Measurements from ENCODE around the gene APOA5.
"Not testable (repeated sequence)": the region's sequence is repeated elsewhere in the genome, so short reads cannot be mapped to it uniquely, and the experiment has no call there.

Gene APOA5, protein sequence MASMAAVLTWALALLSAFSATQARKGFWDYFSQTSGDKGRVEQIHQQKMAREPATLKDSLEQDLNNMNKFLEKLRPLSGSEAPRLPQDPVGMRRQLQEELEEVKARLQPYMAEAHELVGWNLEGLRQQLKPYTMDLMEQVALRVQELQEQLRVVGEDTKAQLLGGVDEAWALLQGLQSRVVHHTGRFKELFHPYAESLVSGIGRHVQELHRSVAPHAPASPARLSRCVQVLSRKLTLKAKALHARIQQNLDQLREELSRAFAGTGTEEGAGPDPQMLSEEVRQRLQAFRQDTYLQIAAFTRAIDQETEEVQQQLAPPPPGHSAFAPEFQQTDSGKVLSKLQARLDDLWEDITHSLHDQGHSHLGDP

DNA sequence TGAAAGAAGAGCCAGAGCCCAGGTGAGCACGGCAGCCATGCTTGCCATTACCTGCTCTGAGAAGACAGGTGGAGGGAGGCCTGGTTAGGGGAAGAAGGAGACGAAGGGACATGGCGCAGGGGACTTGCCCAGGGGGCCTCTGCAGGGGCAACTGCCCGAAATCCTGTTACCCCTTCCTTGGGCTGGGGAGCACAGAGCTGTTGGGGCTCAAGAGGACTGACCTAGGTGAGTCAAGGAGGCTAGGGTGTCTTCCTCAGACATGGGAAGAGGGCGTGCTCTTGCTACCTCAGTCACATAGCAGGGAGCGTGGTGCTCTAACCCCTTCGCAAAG is at the start of gene APOA5:
Gene APOA5 (minus strand): TSS at position 67 of the 331 bp plus-strand sequence. CDS start 19 bp downstream, at position 48.
- no peak for DNase-seq

DNA sequence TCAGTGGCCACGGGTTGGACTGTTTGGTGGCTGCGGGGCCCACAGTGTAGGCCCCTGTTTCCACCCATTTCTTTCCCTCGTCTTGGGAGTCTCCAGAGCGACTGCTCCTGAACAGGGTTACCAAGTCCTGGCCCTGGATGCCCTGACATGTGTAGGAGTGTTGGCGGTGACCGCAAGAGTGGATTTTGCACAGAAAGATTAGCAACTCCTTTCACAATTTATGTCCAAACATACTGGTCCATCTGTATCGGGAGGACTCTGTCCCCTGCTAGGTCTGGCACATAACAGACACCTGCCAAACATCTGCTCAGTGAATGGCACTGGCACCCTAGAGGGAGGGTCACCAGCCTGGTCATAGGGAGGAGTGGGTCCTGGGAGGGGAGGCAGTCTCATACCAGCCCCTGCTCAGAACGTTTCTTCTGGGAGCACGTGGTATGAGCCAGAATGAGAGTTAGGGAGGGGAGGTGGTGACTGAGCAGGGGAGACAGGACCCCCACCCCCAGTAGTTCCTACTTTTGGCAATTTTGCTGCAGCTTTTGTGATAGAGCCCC is 49.1 kb upstream of the APOA5 start:
- DNase-seq: no peak

DNA sequence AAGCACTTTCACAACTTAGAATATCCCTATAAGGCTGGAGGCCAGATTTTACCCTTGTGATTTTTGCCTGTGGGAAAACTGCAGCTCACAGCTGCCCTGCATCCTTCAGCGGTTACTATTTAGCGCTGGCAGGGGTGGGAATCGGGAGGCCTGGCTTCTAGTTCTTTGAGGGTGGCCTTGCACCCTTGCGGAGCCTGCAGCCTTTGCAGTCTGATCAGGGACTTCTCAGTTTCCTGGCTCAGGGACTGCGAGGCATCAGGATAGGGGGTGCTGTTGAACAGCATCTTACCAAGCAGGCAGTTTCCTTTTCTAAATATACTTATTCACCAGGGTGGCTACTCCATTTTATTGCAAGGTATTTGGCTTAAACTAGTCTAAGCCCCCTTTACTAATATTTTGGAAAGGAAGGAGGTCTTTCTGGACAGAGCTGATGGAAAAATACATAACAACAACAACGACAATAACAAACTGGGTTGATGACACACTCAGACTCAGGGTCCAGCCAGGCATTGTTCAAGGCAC is 48.6 kb upstream of the APOA5 start:
- no peak for DNase-seq

- no peak for DNase-seq
Observed at GRCh38 chr11:116838321-116839084, 46.8 kb upstream of the APOA5 start.

DNA sequence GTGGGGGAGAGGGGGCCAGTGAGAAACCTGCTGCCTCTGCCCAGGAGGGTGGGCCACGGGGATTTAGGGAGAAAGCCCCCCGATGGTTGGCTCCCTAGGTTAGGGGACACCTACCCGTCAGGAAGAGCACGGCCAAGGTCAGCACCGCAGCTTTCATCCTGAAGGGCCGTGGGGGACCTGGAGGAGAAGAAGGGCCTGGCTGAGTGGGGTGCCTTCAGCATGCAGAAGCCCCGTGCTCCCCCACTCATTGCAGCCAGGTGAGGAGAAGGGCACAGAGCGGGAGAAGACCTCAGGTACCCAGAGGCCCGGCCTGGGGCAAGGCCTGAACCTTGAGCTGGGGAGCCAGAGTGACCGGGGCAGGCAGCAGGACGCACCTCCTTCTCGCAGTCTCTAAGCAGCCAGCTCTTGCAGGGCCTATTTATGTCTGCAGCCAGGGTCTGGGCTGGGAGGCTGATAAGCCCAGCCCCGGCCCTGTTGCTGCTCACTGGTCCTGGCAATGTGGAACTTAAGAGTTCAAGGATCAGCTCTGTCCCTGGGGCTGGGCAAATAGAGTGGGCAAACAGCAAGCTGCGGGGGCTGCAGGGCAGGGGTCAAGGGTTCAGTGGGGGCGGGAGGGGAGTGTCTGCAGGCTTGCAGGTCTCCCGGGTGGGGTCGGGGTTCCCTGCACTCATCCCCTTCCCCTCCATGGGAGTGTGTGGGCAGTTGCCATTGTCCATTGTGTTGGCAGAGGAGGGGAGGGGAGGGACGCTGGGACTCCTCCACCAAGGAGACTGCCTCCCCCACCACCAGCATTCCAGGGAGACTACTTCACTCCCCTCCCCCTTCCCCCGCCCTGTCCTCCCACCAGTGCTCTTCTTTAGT is 45.8 kb upstream of the APOA5 start, which contains the start of gene APOA1:
Gene APOA1 (minus strand): TSS at position 392 of the 861 bp plus-strand sequence. CDS start 235 bp downstream, at position 157.
- no peak for DNase-seq

DNA sequence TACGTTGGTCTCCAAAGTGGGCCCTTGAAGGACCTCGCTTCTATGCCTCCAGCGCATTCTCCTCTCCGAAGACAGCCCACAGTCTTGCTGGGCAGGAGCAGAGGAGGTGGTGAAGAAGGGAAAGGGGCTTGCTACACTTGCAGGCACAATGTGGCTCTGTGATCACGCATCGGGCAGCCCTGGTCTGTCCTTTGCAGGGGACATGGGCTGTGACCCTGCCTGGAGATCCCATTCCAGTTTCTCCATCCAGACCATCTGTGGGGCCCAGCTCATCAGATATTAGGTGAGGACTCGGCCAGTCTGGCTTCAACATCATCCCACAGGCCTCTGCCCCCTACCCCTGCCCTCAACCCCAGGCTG is 44.9 kb upstream of the APOA5 start:
- DNase-seq: no peak

GRCh38 chr11:116835791-116836631 is 44.3 kb upstream of the APOA5 start:
- DNase-seq: peak; percentile 78 to 84

- peak in 1 of 2 experiments; percentile 15 for DNase-seq
Observed at GRCh38 chr11:116835042-116835772, 43.5 kb upstream of the APOA5 start.

DNA sequence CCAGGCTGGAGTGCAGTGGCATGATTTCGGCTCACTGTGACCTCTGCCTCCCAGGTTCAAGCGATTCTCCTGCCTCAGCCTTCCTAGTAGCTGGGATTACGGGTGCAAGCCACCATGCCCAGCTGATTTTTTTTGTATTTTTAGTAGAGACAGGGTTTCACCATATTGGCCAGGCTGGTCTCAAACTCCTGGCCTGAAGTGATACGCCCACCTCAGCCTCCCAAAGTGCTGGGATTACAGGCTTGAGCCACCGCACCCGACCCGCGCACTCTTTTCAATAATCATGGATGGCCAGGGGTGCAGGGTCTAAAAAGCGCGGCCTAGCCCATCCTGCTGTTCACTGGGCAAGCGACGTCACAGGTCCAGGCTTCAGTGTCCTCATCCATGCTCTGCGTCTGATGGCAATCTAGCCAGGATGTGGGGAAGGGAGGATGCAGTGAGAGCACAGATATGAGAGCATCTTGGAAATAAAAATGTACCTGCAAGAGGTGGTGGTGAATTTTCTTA is 42.9 kb upstream of the APOA5 start:
- DNase-seq: not testable (repeated sequence)

DNA sequence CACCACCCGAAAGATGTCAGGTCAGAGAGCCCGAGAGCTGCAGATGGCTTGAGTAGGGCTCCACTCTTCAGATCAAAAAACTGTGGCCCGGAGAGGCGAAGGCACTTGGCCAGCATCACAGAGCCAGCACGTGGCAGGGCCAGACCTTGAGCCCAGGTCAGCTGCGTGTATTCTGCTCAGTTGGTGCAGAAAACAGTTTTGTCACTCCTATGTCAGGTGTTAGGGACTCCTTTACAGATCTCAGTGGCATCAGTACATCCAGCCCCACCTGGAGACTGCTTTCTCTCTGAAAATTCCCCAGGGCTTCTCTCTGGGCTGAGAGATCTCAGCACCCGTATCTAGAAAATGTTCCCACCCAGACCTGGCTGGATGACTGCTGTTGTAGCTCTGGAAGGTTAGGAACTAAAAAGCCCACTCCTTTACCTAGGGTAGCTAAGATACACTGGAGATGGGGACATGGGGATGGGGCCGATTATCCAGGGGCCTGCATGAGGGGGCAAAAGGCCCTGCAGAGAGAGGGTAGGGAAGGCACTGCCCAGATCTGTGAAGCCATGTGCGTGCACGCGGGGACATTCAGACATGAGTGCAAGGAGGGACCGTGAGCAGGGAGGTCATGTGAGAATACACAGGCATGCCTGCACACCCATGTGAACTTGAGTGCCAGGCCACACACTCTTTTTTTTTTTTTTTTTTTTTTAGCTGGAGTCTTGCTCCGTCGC is 42.3 kb upstream of the APOA5 start:
- no peak for DNase-seq

GRCh38 chr11:116833491-116833815 is 41.8 kb upstream of the APOA5 start:
- no peak for DNase-seq

DNA sequence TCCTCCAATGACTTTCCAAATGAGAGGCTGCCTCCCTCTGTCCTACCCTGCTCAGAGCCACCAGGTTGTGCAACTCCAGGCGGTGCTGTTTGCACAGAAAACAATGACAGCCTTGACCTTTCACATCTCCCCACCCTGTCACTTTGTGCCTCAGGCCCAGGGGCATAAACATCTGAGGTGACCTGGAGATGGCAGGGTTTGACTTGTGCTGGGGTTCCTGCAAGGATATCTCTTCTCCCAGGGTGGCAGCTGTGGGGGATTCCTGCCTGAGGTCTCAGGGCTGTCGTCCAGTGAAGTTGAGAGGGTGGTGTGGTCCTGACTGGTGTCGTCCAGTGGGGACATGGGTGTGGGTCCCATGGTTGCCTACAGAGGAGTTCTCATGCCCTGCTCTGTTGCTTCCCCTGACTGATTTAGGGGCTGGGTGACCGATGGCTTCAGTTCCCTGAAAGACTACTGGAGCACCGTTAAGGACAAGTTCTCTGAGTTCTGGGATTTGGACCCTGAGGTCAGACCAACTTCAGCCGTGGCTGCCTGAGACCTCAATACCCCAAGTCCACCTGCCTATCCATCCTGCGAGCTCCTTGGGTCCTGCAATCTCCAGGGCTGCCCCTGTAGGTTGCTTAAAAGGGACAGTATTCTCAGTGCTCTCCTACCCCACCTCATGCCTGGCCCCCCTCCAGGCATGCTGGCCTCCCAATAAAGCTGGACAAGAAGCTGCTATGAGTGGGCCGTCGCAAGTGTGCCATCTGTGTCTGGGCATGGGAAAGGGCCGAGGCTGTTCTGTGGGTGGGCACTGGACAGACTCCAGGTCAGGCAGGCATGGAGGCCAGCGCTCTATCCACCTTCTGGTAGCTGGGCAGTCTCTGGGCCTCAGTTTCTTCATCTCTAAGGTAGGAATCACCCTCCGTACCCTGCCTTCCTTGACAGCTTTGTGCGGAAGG is 40.9 kb upstream of the APOA5 start:
- no peak for DNase-seq

- DNase-seq: no peak
Observed at GRCh38 chr11:116831790-116832349, 40.2 kb upstream of the APOA5 start.

GRCh38 chr11:116830184-116830912 is 38.7 kb upstream of the APOA5 start:
- no peak for DNase-seq

- no peak for DNase-seq
Observed at GRCh38 chr11:116829525-116830183, 38.0 kb upstream of the APOA5 start, which contains the start of gene APOC3. Gene APOC3 (plus strand): TSS chr11:116829907. CDS start chr11:116830583, 676 bp downstream.

GRCh38 chr11:116828632-116829524 is 37.2 kb upstream of the APOA5 start:
- DNase-seq: no peak
